Pons (tissue), 1 donor: Measurements from ENCODE around the gene GSG1.
A peak's percentile ranks its signal among the peaks of the same experiment; 100 is the strongest.

Experiments used
- DNase-seq: peaks from one replicate; pipeline ENCODE4 v3.0.0-alpha.2; 2016; ENCODE audit warnings: low spot score

Gene GSG1

DNA sequence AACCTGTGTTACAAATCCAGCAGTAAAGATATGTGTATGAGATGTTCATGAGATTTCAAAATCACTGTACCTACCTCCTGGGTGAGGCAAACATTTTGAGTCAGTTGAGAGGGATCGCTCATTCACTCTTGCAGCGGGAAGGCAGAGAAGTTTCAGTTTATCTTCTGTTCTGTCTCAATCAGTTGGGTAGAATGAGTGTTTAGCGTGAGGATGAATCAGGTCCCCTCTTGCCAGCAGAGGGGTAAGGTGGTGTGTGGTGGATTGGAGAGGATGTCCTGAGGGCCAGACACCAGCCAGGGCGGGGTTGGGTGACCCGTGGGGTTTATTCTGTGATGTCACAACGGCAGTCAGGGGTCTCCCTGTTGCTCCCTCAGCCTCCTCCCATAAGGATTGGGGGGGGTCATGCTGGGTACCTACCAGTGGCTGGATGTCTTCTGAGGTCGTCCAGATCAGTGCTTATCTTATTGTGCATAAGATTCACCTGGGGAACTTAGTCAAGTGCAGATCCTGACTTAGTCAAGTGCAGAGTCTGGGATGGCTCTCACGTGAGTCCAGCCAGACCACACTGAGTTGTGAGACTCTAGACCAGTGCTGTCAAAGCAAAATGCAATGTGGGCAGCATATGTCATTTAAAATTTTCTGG lies at the start of gene GSG1:
Gene GSG1, minus strand, starts transcription at position 277 of the 643 bp plus-strand sequence. Its CDS starts 155 bp downstream, at position 122.
- DNase-seq, result no peak

DNA sequence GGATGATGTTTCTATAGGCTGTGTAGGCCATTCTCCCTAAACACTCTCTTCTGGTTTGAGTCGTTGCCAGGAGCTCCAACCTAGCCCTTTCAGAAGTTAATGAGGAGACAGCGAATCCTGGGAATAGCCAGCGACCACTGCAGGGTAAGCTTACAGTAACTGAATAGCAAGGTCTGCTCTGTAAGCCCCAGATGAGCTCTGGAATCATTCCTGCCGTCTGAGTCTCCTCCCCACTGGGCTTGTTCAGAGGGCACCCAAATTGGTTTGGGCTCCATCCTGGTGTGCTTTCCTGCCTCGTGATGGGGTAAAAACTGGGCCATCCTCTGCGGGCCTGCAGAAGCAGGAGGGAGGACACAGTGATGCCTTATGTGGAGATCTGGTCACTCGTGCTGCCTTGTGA lies 49.7 kb upstream of the GSG1 start:
- no peak for DNase-seq

DNA sequence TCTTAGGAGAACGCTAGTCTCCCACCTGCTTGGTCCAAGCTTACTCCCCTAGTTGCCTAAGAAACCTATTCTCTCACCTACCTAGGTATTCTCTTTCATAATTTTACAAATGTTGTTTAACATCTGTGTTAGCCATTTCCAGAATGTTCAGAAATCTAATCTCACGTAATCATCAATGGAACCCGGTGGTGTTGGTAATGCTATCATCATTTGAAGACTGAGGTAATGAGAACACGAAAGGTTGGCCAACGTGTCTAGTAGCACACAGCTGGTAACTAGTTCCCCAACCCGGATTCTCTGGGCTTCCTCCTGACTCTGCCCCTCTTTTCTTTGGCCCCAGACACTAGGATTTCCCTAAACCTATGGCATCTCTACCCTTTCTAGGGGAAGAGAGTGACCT lies 49.3 kb upstream of the GSG1 start:
- DNase-seq, result no peak

DNA sequence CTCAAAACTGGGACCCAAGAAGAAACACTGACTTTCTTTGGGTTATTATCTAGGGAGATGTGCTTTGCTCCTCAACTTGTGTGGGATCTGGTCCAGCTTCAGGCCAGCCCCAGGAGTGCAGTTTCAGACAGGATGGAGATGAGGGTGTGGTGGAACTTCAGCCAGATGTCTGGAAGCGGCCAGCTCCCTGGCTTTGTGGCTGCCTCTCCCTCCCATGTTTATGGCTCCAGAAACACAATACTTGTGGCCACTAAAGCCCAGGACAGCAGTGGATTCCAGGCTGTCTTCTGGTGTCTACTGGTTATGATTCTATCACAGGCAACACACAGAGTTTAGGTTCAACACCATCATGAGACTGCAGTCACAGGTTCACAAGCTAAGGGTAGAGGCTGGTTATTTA lies 48.8 kb upstream of the GSG1 start:
- no peak for DNase-seq

DNA sequence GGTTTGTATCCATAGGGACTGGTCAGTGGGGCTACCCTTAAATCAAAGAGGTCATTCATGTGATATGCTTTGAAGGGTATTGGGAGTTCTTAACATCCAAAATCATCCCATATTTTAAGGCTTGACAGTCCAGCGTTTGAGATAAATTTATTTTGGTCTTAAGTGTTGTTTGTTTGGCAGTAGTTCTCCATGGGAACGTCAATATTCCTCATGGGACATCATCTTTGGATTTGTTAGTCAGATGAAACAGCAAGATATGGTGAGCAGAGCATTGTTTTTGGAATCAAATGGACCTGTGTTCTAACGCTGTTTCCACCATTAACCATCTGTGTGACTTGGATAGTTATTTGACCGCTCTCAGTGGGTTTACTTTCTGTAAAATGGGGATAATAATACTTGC lies 45.9 kb upstream of the GSG1 start:
- no peak for DNase-seq

DNA sequence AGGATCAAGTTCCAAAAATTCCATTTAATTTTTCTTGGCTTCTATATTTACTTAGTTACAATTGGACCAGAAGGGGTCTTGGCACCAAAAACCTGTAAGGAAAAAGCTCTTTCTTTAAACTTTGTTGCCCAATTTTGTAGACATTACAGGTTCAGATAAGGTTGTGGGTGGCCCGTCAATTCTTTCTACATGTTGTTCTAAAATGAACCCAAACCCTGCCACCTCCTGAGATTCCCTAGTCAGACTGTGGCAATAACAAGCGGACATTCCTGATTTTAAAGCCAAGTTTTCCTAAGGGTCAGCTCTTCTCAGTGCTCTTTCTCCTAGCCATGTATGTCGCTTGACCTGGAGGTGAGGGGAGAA lies 45.0 kb upstream of the GSG1 start:
- no peak for DNase-seq

DNA sequence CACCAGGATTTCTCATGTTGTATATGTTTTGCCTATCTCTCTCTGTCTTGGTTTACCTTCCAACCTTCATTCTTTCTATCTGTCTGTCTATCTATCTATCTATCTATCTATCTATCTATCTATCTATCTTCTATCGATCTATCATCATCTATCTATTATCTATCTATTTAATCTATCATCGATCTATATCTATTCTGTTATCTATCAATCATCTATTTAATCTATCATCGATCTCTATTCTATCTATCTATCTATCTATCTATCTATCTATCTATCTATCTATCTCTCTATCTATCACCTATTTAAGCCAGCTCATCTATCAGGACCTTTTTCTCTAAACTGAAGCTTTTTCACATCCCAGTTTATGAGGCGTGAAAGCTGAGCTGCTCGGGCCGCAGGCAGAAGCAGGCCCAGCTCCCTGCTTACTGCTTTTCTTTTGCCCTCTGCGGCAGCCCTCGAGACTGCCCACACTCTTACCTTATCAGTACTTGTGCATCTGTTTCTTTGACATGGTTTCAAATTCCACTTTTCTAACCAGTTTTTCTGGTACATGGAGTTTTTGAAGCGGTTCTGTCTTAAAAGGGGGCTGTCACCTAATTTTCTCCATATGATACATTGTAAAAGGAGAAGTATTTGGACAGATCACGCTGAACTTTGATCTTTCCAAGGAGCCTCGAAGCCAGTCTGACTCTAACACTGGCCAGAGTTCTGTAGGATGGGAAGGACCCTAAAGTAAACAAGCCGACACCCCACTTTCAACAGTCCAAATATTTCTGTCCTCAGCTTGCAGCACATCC lies 44.4 kb upstream of the GSG1 start:
- DNase-seq, result no peak

DNA sequence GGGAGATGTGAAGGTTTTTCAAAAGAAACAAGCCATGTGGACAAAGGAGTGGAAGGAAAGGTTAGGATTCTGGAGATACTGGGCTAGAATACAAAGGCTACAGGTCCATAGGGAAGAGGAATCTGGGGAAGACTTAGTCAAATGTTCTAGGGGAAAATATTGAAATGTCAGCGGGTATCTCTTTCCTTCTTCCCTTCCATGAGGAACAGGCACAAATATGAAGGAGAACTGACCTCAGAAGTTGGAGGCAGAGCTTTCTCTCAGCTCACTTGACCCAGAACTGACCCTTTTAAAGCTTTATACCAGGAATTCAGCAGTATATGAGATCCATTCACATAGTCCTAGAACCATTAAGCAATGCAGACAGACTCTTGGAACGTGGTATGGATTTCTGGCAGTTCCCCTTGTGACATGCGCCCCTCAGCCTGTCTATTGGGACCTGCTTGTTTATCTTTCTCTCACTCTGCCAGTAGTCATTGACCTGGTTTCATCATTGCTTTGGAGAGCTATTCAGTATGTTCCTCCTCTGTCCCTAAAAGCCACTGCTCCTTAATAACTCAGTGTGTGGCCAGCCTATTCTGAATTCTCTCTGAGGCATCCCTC lies 43.0 kb upstream of the GSG1 start:
- no peak for DNase-seq

DNA sequence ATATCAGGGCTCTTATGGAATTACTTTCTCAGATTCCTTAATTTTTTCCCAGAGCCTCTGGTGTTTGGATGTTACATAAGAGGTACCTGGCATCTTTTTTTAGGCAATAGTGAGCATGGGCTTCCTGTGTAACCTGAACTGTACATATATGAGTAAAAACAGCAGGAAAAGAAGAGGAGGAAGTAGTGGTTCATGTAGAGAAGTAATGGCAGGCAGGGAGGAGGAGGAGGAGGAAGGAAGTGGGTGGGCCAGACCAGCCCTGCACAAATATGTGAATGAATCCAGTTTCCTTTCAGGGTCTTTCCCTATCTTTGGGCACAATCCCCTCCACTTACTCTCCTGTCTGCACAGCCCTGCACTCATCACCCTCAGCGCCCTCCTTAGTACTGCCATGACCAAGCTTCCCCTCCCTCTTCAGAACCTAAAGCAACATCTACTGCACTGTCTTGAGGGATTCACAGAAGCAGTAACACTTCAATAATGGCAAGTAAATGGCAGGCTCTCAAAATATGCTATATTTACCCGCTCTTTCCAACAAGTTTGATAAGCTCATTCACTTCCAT lies 40.9 kb upstream of the GSG1 start:
- no peak for DNase-seq

DNA sequence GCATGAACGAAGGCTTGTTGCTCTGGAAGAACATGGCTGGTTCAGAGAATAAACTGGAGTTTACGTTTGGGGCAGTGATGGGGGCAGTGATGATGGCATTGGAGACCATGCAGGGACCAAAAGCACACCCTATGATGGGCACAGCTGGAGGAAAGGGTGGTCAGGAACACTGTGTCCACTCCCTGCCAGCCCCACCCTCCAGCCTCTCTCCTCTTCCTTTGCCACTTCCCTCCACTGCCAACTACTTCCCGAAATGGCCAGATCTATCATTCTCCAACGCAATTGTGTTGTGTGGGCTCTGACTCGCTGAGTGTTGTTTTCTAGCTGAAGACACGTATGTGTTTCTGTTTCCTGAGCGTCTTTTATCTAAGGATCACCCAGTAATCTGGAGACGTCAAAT lies 39.3 kb upstream of the GSG1 start:
- DNase-seq, result no peak

DNA sequence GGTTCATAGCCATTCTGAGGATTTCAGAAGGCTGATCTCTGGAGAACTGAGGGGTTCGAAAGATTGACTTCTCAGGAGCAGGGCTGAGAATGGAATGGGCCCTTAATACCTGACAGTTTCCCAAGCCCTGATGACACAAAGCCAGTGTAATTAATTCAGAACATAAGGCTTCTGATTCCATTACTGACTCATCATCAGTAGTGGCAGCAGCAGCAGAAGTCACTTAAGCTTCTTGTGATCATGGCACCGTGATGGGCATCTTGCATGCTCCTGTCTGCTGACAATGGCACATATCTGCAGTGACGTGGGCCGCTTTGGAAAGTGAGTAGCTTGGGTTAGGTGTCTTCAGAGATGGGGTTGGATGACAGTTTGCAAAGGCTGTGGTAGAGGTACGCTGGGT lies 38.2 kb upstream of the GSG1 start:
- no peak for DNase-seq

DNA sequence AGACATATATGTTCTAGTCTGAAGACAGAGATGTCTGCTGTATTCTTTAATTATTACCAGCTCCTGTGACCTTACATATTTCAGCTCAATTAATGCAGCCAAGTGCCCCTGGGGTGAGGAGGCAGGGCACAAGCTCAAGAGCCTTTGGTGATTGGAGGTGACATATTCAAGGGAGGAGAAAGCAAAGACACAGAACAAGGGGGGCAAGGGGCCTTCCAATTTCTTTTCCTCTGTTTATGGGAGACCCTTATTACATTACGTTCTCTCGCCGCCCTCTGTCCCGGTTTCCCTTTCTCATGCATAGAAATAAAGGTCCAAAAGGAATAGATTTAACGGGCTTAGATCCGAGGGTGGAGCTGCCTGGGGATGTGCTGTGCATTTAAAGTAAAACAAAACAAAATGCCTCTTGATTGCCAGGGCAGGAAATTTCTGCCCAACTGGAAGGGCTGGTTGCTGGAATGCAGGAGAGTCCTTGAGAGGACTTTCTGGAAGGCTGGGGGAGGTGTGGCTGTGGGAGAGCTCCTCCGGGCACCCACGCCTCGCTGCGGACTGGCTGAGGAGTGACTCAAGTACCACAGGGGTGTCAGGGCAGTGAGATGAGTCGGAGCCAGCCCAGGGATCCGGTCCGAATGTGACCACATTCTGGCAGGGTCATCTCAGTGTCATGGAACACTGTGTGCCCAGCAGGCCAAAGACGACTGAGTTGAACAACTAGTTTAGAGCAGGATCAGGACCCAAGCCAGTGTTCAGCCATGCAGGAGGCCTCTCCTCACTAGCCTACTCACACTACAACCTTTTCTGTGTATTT lies 32.1 kb upstream of the GSG1 start:
- peak; percentile 42 for DNase-seq

DNA sequence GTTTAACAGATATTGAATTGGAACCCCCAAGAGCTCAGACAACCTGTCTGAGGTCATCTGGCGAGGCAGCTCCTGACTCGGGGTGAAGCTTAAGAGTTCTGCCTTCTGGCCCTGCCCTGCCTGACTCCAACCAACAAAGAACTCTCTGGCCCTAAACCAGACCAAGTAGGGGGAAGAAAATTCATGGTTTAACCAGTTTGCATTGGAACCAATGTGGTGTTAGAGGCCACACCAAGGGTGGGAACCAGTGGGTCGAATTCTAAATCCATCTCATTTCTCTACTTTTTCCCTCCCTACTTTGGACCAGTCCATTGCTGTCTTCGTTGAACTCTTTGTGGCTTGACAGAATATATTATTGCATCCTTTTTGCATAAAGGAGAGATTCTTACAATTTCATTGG lies 30.4 kb upstream of the GSG1 start:
- no peak for DNase-seq

DNA sequence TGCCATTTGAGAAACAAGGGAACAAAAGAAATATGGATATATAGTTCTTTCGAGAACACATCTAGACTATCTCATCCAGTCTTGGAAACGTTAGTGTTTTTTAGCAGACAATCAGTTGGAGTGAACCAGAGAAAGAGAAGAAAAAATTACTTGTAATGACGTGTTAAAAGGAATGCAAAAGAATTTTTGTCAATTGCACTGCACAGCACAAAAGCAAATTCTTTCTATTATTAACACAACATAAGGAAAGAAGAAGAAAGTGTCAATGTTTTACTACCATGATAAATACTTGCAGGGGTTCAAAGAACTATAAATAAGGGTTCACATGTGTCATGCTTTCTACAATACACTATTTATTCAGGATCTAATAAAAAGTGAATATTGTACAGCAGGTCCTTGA lies 27.5 kb upstream of the GSG1 start:
- no peak for DNase-seq

DNA sequence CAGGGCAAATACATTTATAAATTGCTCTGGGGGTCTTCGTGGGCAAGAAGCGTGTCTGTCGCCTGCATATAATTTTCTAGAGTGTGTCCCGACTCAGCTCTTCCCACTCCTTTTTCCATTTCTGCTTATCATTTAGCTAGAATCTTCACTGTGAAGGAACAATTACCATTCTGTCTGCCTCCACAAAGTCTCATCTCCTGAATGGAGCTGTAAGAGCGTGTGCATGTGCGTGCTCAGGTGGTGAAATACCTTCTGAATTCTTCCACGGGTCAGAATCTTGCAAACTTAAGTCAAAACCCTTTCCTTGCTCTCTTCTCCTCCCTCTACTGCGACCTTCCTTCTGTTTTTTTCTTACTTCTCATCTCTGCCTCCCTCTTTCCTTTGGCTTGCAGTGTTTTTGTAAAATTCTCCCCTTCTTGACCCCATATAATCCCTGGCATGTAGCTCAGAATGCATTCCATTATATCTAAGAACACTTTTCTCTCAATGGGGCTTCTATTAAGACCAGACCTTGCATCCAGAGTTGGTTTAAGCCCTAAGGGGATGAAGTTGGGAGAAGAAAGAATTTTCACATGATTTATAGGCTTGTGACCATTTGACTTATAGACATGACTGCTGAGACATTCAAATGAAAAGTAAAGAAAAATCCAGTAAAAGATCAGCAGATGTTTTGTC lies 25.0 kb upstream of the GSG1 start:
- no peak for DNase-seq

DNA sequence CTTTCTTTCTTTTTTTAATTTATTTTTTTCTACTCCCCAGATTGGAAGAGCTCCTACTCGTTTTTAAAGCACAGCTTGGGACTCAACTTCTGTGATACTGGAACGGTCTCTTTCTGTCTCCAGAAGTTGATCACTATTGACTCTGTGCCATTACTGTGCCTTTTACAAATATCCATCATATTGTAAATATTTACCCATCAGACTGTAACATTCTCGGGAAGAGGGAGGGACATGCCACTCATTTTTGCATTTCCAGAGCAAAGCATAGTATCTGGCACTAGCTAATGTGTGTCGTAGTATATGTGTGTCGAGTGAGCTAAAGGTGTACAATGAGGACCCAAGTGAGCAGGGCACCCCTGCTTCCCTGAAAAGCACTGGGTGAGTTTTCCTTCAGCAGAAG lies 24.0 kb upstream of the GSG1 start:
- DNase-seq, result no peak

DNA sequence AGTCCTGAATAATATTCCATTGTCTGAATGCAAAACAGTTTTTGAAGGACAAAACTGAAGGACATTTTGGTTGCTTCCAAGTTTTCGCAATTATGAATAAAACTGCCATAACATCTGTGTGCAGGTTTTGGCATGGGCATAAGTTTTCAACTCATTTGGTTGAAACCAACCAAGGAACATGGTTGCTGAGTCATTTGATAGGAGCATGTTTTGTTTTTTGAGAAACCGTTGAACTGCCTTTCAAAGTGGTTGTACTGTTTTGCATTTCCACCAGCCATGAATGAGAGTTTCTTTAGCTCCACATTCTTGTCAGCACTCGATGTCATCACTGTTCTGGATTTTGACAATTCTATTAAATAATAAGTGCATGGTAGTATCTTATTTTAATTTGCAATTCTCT lies 23.0 kb upstream of the GSG1 start:
- no peak for DNase-seq

DNA sequence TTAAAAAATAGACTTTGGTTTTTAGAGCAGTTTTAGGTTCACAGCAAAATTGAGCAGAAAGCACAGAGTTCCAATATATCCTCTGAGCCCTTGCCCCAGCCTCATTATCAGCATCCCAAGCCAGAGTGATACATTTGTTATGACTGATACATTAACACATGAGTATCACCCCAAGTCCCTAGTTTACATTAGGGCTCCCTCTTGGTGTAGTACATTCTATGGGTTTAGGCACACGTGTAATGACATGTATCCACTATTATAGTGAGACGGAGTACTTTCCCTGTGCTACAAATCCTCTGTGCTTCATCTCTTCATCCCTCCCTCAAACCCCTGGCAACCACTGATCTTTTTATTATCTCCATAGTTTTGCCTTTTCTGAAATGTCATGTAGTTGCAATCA lies 22.5 kb upstream of the GSG1 start:
- DNase-seq, result no peak

DNA sequence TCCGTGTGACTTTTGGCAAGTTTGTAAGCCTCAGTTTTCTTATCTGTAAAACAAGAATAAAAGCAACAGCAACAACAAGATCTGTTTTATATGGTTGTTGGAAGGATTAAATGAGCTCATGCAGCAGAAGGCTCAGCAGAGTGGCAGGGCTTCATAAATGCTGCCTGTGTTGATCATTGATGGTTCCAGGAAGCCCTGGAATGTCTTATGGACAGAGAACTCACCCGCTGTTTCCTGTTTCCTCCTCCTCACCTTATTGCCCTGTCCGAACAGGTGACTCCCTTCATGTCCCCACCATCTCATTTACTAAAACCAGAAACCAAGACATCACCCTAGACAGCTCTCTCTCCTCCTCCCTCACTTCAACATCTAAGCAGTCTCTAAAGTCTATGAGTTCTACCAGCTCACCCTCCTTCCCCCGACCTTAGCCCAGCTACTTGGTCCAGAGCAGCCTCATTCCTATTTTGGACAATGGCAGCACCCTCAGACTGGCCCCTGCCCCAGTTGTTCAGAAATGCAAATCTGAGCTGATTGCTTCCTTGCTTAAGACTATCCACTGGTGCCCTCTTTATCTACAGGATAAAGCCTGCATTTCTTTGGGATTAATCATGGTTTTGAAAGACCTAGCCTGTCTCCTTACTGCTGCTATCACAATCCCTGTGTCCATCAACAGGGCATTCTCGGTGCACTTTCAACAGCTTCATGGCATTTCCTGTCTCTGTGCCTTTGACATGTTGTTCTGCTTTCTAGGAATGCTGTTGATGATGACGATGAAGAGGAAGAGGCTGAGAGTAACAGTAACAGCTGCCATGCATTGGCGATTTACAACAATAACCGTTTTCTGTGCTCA lies 21.4 kb upstream of the GSG1 start:
- DNase-seq, result no peak

DNA sequence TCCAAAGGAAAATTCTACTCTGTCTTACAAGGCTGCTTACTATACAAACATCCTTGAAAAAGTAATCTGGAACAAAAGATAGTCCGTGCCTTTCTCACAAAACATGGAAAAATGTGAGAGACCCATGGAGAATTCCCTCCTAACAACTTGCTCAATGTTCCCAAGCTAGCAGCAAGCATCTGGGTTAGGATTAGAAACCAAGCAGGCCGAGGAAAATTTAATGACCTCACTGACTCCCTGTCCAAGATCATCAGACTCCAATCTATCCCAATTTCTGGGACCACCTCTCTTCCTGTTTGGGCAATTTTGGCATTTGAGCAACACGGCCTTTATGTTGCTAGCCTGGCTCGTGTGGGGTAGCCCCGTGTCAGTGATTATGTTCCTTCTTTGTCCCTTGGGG lies 18.1 kb upstream of the GSG1 start:
- no peak for DNase-seq

DNA sequence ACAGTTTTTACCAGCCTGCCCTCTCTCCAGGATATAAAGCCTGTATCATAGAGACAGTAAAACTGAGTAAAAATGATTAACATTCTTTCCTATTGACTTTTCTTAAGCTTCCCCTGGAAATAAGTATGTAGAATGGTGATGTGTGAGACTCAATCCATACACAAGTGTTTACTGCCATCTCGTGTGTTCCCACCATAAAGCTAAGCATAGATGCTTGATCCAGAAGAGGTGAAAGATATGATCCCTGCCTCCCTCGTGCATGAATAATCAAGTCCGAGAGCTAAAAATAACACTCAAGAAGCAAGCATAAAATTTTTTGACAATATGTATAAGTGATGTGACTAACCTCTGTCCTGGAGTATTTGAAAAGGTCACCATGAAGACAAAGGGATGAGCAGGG lies 16.9 kb upstream of the GSG1 start:
- no peak for DNase-seq
